ENCODE measurements around the gene RASGRF2.

Gene RASGRF2

GRCh38 chr5:81177061-81177460 lies 216.9 kb downstream of the RASGRF2 start:
- DNase-seq (ENCODE audit: low spot score), result no peak

DNA sequence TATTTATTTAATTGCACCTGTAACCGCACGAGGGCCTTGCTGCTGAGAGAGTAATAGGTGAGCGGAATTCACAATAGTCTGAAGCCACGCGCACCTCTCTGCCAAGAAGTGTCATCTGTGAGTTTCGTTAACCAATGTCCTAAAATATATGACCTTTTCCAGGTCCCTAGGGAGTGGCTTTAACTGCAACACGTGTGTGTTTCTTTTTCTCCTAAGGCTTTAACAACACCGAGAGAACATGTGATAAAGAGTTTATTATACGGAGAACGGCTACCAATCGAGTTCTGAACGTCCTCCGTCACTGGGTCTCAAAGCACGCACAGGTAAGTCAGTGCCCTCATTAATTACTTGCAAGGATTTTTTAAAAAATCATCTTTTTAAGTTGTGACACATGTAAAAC lies 219.8 kb downstream of the RASGRF2 start:
- DNase-seq (ENCODE audit: low spot score), result no peak

DNA sequence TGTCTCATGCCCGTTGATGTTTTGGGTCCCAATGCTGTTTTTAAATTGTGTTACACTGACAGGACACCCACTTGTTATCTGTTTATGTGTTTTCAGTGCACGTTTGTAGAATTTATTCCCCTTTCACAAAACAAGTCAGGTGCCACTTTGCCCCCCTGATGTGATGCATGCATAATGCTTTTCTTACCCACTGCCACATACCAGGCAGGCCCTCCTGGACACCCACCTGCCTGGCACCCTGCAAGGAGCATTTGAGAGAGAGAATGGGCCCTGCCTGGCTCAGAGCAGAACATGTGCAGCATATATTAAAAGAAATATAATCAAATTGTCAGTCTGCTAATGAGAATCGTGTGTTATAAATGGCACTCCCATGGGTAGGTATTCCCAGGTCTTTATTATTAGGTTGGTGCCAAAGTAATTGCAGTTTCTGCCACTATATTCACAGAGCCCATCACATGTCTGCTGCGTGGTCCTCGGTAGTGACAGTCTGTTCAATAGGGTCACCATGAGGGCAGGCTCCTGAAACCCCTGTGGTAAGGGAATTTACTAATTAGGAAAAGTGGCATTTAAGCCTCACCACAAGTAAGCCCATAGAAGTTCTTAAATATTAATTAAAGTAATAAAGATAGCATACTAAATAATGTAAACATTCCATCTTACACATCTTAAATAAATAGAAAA lies 220.8 kb downstream of the RASGRF2 start:
- no peak for DNase-seq (ENCODE audit: low spot score)

GRCh38 chr5:81181576-81182316 lies 221.6 kb downstream of the RASGRF2 start:
- DNase-seq (ENCODE audit: low spot score), result peak; percentile 54

DNA sequence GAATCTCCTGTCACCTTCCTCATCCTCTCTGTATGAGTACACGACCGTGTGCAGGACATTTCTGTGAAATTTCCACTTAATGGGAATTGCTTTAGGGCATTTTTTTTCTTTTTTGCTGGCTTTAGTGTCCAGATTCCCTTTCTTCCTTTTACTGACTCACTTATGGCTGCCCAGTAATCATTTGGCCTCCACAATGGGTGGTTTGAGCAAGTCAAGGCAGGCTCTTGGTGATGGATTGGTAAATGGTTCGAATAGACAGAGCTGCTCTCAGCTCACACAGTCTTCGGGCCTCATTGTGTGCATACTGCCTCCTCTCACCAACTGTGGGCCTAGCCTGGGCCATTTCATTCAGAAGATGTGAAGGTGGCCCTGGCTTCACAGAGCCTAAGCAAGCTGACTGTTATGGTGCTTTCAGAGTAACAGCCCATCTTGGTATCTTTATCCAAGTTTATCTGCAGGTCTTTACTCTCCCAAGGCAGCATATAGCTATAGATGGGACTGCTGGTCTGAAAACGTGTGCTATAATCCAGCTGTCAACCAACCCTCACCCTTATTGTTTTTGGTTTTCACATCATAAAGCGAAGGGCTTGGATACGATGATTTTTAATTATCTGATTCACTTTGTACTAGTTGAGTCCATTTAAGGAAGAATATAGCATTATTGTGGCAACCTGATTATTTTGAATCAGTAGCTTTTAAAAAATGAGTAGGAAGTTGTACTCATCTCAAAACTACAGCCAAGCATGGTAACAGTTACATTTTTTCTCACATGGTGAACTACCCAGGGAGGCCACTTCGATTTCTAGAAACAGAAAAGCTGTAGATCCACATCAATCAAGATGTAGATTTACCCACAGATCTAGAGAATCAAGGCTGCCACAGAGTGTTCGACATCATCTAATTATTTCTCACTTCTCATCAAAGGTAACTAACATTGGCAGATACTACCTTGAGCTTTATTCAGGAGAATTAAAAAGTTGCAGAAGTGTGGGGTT lies 222.5 kb downstream of the RASGRF2 start:
- no peak for DNase-seq (ENCODE audit: low spot score)

- no peak for DNase-seq (ENCODE audit: low spot score)
Observed at GRCh38 chr5:81183811-81184748, 223.9 kb downstream of the RASGRF2 start.

GRCh38 chr5:81184749-81185110 lies 224.6 kb downstream of the RASGRF2 start:
- no peak for DNase-seq (ENCODE audit: low spot score)

GRCh38 chr5:81187885-81188284 lies 227.7 kb downstream of the RASGRF2 start:
- DNase-seq (ENCODE audit: low spot score), result no peak

GRCh38 chr5:81188962-81189361 lies 228.8 kb downstream of the RASGRF2 start:
- no peak for DNase-seq (ENCODE audit: low spot score)

GRCh38 chr5:81189875-81190498 lies 229.8 kb downstream of the RASGRF2 start:
- DNase-seq (ENCODE audit: low spot score), result no peak

- DNase-seq (ENCODE audit: low spot score), result no peak
Observed at GRCh38 chr5:81191726-81192372, 231.7 kb downstream of the RASGRF2 start.

DNA sequence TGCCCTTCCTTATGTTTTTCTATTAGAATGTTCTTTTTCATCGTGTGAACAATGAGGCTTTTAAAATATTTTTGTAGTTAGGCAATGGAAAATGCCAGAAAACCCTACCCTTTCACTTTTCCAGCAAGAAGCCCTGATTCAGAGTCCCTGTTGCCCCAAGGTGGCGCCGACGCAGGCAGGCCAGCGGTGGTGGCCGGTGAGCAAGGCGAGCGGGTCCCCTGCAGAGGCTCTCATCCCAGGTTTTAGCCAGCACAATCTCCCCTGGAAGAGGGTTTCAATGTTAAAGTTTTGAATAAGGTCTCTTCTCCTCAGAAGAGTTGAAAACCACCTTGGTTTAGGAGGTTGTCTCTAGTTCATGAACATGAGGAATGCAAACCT lies 232.2 kb downstream of the RASGRF2 start:
- no peak for DNase-seq (ENCODE audit: low spot score)

DNA sequence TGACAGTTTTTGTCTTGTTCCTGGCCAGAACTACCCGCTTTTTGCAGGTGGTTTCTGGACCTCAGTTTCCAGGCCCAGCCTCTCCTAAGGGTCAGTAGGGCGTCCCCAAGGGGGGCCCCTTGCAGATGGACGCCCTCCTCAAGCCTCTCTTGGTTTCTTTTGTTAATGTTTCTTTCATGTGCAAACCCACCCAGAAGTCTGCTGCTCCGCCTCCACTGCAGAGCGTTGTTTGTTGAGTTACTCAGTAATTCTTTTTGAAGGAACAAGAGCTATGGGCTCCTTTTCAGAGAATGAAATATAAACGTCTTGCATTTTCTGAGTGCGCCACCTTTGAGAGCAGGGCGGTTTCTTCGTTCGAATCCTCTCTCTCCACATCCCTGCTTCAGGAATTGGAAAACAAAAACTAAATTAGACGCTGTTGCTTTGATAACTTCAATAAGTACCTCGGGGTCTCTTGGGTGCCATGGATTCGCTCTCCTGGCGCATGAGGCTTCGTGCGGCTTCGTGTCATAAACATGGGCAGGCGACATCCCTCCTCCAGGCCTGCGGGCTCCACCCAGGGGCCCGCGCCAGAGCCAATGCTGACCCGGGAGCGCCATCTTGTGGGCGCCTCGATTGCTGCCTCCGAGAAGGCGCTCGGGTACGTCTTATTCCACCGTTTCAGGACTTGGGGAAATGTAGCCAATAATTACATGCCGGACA lies 234.6 kb downstream of the RASGRF2 start:
- peak; percentile 87 for DNase-seq (ENCODE audit: low spot score)

DNA sequence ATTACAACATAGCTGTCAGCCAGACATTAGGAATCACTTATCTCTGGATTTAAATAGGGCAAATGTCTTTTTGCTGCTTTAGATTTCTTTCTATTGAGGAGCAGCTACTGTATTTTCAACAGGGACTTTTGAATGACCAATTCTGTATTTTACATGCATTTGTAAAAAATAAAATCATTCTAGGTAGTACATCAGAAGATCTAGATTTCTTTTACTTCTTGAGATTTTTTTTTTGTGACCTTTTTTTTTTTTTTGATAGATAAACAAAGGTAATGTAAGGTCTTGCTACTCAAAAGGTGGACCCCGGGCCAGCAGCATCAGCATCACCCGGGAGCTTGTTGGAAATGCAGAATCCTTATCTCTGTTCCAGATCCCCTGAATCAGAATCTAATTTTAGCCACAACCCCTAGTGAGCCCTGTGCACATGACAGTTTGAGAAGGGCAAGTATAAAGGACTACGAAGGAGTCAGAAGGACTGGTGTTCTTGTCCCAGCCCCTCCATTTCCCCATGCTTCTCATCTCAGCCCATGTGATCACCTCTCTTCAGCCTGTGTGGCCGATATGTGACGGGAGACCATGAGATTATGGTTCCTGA lies 235.3 kb downstream of the RASGRF2 start:
- no peak for DNase-seq (ENCODE audit: low spot score)

DNA sequence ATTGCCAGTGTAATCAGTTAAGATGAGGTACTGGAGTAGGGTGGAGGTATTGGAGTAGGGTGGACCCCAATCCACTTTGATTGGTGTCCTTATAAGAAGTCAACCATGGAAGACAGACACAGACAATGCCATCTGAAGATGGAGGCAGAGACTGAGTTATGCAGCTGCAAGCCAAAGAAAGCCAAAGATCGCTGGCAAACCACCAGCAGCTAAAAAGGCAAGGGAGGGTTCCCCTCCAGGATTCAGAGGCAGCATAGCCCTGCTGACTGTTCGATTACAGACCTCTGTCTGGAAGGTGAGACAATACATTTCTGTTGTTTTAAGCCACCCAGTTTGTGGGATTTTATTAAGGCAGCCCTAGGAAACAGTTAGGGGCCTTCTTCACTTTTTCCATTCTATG lies 242.5 kb downstream of the RASGRF2 start:
- DNase-seq (ENCODE audit: low spot score), result no peak

GRCh38 chr5:81203729-81204128 lies 243.6 kb downstream of the RASGRF2 start:
- no peak for DNase-seq (ENCODE audit: low spot score)

GRCh38 chr5:81204205-81204604 lies 244.0 kb downstream of the RASGRF2 start:
- DNase-seq (ENCODE audit: low spot score), result no peak

DNA sequence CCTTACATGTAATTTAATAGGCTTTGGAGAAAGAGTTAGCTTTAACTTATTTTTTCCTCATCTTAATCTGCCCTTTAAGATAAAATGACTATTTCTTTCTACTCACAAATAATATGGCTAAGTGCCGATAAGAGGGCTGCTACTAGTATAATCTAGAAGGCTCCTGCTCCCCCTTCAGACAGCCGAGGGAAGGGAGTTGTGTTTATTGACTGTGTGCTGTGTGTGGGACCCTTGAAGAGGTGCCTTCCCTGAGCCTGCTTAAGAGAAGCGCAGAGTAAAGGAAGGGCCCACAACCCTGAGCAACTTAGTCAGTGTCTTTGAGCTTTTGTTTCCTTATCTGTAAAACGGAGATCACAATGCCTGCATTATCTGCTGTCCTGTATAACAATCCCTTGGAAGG lies 244.9 kb downstream of the RASGRF2 start:
- DNase-seq (ENCODE audit: low spot score), result no peak

DNA sequence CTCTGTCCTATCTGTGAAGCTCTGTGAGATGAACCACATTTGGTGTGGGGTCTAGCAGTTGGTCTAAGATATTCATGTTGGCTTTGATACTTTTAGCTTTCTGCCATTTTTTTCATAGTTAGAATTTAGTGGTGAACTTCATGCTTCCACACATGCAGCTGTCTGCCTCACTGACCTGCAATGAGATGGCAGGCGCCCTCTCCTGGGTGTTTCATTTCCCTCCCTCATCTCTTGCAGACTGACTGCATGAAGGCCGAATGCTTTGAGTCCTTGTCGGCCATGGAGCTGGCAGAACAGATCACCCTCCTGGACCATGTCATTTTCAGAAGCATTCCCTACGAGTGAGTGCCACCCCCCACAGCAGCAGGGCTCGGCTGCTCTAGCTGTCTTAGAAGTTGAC lies 246.8 kb downstream of the RASGRF2 start:
- DNase-seq (ENCODE audit: low spot score), result no peak

Measured in germinal center (tissue), 1 donor.